ENCODE data around the gene TNPO3.
"Not testable (repeated sequence)": the region's sequence is repeated elsewhere in the genome, so short reads cannot be mapped to it uniquely, and the experiment has no call there.

The TNPO3 gene

GRCh38 chr7:129052441-129052840 lies 2.5 kb downstream of the TNPO3 start:
- no peak for ATAC-seq (ENCODE audit: low read depth)
- H3K9me3 ChIP-seq (ENCODE audit: severe bottlenecking), result no peaks in the 10 kb centered on the region
- no peaks in the 10 kb centered on the region for H3K27me3 ChIP-seq (ENCODE audit: insufficient read depth, poor library complexity, severe bottlenecking)
- no peak overlapping the region for H3K27ac ChIP-seq (ENCODE audit: poor library complexity, severe bottlenecking)
- TF ChIP-seq CTCF (IDR thresholded peaks at IDR 0.05; ENCODE audit: poor library complexity, severe bottlenecking), result no peak
- peaks cover 9% of the 10 kb centered on the region for H3K4me1 ChIP-seq (ENCODE audit: insufficient read depth, poor library complexity, severe bottlenecking)
- H3K36me3 ChIP-seq (ENCODE audit: low read depth), result peaks cover 28% of the 10 kb centered on the region
- H3K4me3 ChIP-seq (ENCODE audit: severe bottlenecking), result no peak overlapping the region
- DNase-seq (ENCODE audit: low spot score), result no peak

- H3K27ac ChIP-seq (ENCODE audit: poor library complexity, severe bottlenecking); H3K9me3 ChIP-seq (ENCODE audit: severe bottlenecking); DNase-seq (ENCODE audit: low spot score); H3K27me3 ChIP-seq (ENCODE audit: insufficient read depth, poor library complexity, severe bottlenecking); ATAC-seq (ENCODE audit: low read depth); H3K4me3 ChIP-seq (ENCODE audit: severe bottlenecking); H3K4me1 ChIP-seq (ENCODE audit: insufficient read depth, poor library complexity, severe bottlenecking): not testable (repeated sequence)
- H3K36me3 ChIP-seq (ENCODE audit: low read depth), result peaks cover 28% of the 10 kb centered on the region
Observed at GRCh38 chr7:129051459-129051858, 3.5 kb downstream of the TNPO3 start.

GRCh38 chr7:129047761-129048160 lies 7.2 kb downstream of the TNPO3 start:
- H3K27ac ChIP-seq (ENCODE audit: poor library complexity, severe bottlenecking), result no peak overlapping the region
- H3K9me3 ChIP-seq (ENCODE audit: severe bottlenecking), result no peaks in the 10 kb centered on the region
- H3K4me3 ChIP-seq (ENCODE audit: severe bottlenecking), result no peak overlapping the region
- H3K27me3 ChIP-seq (ENCODE audit: insufficient read depth, poor library complexity, severe bottlenecking), result no peaks in the 10 kb centered on the region
- no peak for ATAC-seq (ENCODE audit: low read depth)
- H3K4me1 ChIP-seq (ENCODE audit: insufficient read depth, poor library complexity, severe bottlenecking), result no peaks in the 10 kb centered on the region
- peaks cover 38% of the 10 kb centered on the region for H3K36me3 ChIP-seq (ENCODE audit: low read depth)
- no peak for DNase-seq (ENCODE audit: low spot score)
- TF ChIP-seq CTCF (IDR thresholded peaks at IDR 0.05; ENCODE audit: poor library complexity, severe bottlenecking), result no peak

GRCh38 chr7:129045682-129046081 lies 9.2 kb downstream of the TNPO3 start:
- no peak for DNase-seq (ENCODE audit: low spot score)
- Histone ChIP-seq H3K27me3 (ENCODE audit: insufficient read depth, poor library complexity, severe bottlenecking) (no peaks in the 10 kb centered on the region), H3K4me3 (ENCODE audit: severe bottlenecking) (no peak overlapping the region), H3K36me3 (ENCODE audit: low read depth) (peaks cover 27% of the 10 kb centered on the region), H3K4me1 (ENCODE audit: insufficient read depth, poor library complexity, severe bottlenecking) (no peaks in the 10 kb centered on the region), H3K27ac (ENCODE audit: poor library complexity, severe bottlenecking) (no peak overlapping the region), H3K9me3 (ENCODE audit: severe bottlenecking) (no peaks in the 10 kb centered on the region)
- TF ChIP-seq CTCF (IDR thresholded peaks at IDR 0.05; ENCODE audit: poor library complexity, severe bottlenecking), result no peak
- no peak for ATAC-seq (ENCODE audit: low read depth)

GRCh38 chr7:129043012-129043411 lies 11.9 kb downstream of the TNPO3 start:
- no peak for TF ChIP-seq CTCF (IDR thresholded peaks at IDR 0.05; ENCODE audit: poor library complexity, severe bottlenecking)
- no peaks in the 10 kb centered on the region for H3K4me1 ChIP-seq (ENCODE audit: insufficient read depth, poor library complexity, severe bottlenecking)
- H3K9me3 ChIP-seq (ENCODE audit: severe bottlenecking), result no peaks in the 10 kb centered on the region
- ATAC-seq (ENCODE audit: low read depth) (no peak), DNase-seq (ENCODE audit: low spot score) (no peak)
- no peak overlapping the region for H3K4me3 ChIP-seq (ENCODE audit: severe bottlenecking)
- H3K36me3 ChIP-seq (ENCODE audit: low read depth), result peaks cover 33% of the 10 kb centered on the region
- no peaks in the 10 kb centered on the region for H3K27me3 ChIP-seq (ENCODE audit: insufficient read depth, poor library complexity, severe bottlenecking)
- H3K27ac ChIP-seq (ENCODE audit: poor library complexity, severe bottlenecking), result no peak overlapping the region
